ENCODE data around the gene PIANP.

The PIANP gene

DNA sequence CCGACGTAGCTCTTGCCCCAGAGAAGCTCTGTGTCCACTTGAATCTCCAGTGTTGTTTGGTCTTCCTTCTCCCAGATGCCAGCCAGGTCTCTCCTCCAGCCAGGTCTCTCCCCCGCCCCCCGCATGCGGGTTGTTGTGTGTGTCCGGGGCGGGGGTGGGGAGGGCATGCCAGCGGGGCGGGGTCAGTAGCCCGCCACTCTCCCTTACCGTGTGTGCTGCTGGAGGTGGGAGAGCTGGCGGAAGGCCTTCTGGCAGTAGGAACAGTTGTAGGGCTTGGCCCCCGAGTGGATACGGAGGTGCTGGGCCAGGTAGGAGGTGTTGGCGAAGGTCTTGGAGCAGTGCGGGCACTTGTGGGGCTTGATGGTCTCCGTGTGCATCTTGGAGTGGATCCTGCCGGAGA is 28.5 kb downstream of the PIANP start:
- DNase-seq = no peak
- Mint-ChIP-seq H3K27ac (no peak overlapping the region), H3K36me3 (peaks cover 76% of the 10 kb centered on the region), H3K27me3 (no peaks in the 10 kb centered on the region), H3K4me3 (no peak overlapping the region), H3K9me3 (no peaks in the 10 kb centered on the region), H3K4me1 (no peaks in the 10 kb centered on the region)
- CTCF ChIA-PET = no interaction called here

DNA sequence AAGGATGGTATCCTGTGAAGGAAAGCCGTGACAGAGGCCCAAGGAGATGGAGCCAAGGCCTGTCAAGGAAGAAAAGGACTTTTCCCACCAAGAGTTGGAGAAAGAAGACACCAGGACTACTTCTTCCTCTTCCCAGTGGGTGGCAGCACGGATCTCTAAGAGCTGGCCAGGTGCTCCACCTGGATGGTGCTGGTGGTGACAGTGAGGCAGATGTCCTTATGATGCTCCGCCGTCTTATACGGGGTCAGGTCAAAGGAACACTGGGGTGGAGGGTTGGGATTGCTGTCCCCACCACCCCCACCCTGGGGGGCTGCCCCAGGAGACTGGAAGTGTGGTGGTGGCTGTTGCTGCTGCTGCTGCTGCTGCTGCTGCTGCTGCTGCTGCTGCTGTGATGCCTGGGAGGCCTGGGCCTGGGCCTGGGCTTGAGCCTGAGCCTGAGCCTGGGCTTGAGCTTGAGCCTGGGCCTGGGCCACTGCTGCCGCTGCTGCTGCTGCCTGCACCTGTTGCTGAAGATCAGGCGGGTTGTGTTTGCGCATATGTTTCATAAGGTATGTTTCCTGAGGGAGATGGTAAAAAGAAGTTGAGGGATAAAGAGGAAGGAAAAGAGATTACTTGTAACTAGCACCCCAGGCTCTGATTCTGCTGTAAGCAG is 32.9 kb downstream of the PIANP start:
- DNase-seq = no peak
- Mint-ChIP-seq H3K4me3 (no peak overlapping the region), H3K27me3 (no peaks in the 10 kb centered on the region), H3K9me3 (no peaks in the 10 kb centered on the region), H3K36me3 (peaks cover 67% of the 10 kb centered on the region), H3K4me1 (peaks cover 18% of the 10 kb centered on the region), H3K27ac (no peak overlapping the region)
- CTCF ChIA-PET = interaction anchor here (0.6 to 2.9 kb wide), 3 partner anchors 16 to 49 kb away, joined by 3 to 13 read pairs (median 4); no protein-coding TSS in a partner anchor

DNA sequence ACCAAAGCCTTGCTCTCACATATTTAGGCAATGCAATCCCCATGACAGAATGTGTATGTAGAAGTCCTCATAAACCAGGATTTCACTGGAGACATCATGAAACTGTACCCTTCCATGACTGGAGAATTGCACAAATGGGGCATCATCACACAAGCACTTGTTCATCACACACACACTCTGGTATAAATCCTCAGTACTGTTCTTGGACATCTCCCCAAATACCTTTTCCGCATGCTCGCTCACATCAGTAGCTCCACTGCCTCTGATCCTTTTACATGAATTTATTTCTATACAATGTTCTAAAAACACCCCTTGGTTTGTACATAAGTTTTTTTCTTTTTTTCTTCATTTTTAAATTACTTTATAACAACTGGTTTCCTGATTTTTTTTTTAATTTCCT is 34.4 kb downstream of the PIANP start:
- peaks cover 53% of the 10 kb centered on the region for H3K36me3 Mint-ChIP-seq
- CTCF ChIA-PET = interaction anchor here (0.7 to 1.6 kb wide), 2 partner anchors 87 to 212 kb away, joined by 3 read pairs; partner anchors contain the start of gene MLF2
- DNase-seq = no peak

GRCh38 chr12:6664902-6665301 is 35.7 kb downstream of the PIANP start:
- Mint-ChIP-seq H3K27me3 (no peaks in the 10 kb centered on the region), H3K9me3 (no peaks in the 10 kb centered on the region), H3K4me1 (peaks cover 27% of the 10 kb centered on the region), H3K27ac (peak overlapping the region; percentile 36), H3K36me3 (peaks cover 45% of the 10 kb centered on the region), H3K4me3 (no peak overlapping the region)
- CTCF ChIA-PET = interaction anchor here (1.2 to 1.5 kb wide), 2 partner anchors 9 to 95 kb away, joined by 3 read pairs; no protein-coding TSS in a partner anchor
- no peak for DNase-seq

More for the DNA sequence above, 34.4 kb downstream of the PIANP start:
- Mint-ChIP-seq H3K27me3 (no peaks in the 10 kb centered on the region), H3K4me3 (no peak overlapping the region), H3K4me1 (peaks cover 26% of the 10 kb centered on the region), H3K9me3 (no peaks in the 10 kb centered on the region), H3K27ac (no peak overlapping the region)

DNA sequence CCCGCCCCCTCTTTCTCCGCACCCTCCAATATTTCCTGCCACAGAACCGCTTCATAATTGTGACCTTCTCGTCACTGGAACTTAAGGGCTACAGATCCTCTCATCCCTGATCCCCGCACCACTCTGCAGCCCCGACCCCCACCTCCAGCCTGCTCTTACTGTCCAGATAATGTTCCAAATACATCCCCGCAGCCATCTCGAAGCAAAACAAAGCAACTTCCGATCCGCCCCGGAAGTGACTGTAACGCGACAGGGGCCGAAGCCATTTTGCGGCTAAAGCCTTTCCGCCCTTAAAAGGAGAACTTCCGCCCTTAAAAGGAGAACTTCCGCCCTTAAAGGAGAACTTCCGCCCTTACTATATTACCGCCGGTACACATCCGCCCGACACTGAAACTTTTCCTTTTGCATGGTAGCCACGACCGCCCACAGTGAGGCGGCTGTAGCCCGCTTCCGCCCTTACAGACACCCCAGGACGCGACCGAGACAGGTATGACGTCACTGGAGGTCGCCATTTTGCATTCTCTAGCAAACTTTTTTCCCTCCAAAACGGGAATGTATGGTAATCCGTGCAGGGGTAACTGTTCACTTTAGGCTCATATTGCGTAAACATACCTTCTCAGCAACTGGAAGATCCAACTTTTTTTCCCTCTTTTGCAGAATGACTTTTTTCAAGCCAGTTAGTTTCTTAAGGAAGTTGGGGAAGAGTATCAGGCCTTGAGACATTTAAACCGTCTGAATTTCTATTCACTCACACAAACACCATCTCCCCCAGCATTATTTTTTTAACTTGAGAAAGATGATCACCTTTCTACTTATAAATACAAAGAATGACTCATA is 37.5 kb downstream of the PIANP start, which contains the start of gene ING4:
ING4 (minus strand) TSS at position 214 of the 837 bp plus-strand sequence; CDS start at position 196, 18 bp downstream.
- Mint-ChIP-seq H3K4me3 (peak within 1 kb of the TSS; percentile 85), H3K36me3 (peaks cover 38% of the 10 kb centered on the region), H3K9me3 (no peaks in the 10 kb centered on the region), H3K4me1 (peaks cover 32% of the 10 kb centered on the region), H3K27ac (peak within 1 kb of the TSS; percentile 90), H3K27me3 (no peaks in the 10 kb centered on the region)
- CTCF ChIA-PET = no interaction called here
- peak; percentile 98 for DNase-seq

- CTCF ChIA-PET = no interaction called here
- peak overlapping the region; percentile 85 for H3K4me3 Mint-ChIP-seq
- H3K4me1 Mint-ChIP-seq = peaks cover 32% of the 10 kb centered on the region
- H3K9me3 Mint-ChIP-seq = no peaks in the 10 kb centered on the region
- peak overlapping the region; percentile 90 for H3K27ac Mint-ChIP-seq
- peaks cover 33% of the 10 kb centered on the region for H3K36me3 Mint-ChIP-seq
- no peaks in the 10 kb centered on the region for H3K27me3 Mint-ChIP-seq
- DNase-seq = no peak
These were observed 38.1 kb downstream of the PIANP start for GRCh38 chr12:6662602-6662905.

DNA sequence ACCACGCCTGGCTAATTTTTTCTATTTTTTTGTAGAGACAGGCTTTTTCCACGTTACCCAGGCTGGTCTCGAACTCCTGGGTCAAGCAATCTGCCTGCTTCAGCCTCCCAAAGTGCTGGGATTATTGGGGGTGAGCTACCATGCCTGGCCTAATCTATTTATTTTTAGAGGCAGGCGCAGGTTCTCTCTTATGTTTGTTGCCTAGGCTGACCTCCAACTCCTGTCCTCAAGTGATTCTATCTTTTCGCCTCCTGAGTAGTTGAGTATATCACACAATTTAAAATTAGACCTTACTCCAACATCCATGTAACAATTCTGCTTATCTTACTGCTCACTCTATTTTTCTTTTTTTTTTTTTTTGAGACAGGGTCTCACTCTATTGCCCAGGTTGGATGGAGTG is 46.6 kb downstream of the PIANP start:
- DNase-seq = no peak
- CTCF ChIA-PET = interaction anchor here (0.8 kb wide), 1 partner anchor 35 kb away, joined by 3 read pairs; no protein-coding TSS in a partner anchor
- Mint-ChIP-seq H3K27ac (peak overlapping the region; percentile 79), H3K36me3 (peaks cover 56% of the 10 kb centered on the region), H3K4me1 (peaks cover 4% of the 10 kb centered on the region), H3K9me3 (no peaks in the 10 kb centered on the region), H3K27me3 (no peaks in the 10 kb centered on the region), H3K4me3 (no peak overlapping the region)

GRCh38 chr12:6653342-6653741 is 47.3 kb downstream of the PIANP start:
- Mint-ChIP-seq H3K36me3 (peaks cover 53% of the 10 kb centered on the region), H3K27me3 (no peaks in the 10 kb centered on the region), H3K9me3 (no peaks in the 10 kb centered on the region), H3K4me1 (no peaks in the 10 kb centered on the region), H3K4me3 (no peak overlapping the region), H3K27ac (no peak overlapping the region)
- no peak for DNase-seq
- CTCF ChIA-PET = no interaction called here

DNA sequence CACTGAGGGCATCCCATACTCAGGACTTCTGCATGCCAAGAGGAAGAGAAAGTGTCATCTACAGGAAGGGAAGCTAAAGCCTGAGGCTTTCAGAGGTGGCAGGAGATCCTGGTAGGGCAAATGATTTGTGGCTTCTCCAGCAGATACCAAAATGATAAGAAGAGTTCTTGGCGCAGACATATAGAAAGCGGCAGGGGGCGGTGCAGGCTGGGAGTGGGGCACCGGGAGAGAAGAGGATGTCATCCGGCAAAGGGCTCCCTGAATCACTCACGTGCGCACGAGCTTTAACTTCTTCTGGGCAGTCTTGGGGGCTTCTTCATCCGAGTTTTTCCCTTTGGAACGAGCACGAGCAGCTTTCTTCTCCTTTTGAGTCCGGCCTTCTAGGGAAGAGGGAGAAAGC is 48.2 kb downstream of the PIANP start:
- CTCF ChIA-PET = no interaction called here
- H3K27me3 Mint-ChIP-seq = no peaks in the 10 kb centered on the region
- H3K27ac Mint-ChIP-seq = no peak overlapping the region
- H3K9me3 Mint-ChIP-seq = no peaks in the 10 kb centered on the region
- no peak for DNase-seq
- H3K4me1 Mint-ChIP-seq = no peaks in the 10 kb centered on the region
- no peak overlapping the region for H3K4me3 Mint-ChIP-seq
- H3K36me3 Mint-ChIP-seq = peaks cover 55% of the 10 kb centered on the region

- no peak for DNase-seq
These were observed 49.8 kb downstream of the PIANP start for GRCh38 chr12:6650832-6651231.

DNA sequence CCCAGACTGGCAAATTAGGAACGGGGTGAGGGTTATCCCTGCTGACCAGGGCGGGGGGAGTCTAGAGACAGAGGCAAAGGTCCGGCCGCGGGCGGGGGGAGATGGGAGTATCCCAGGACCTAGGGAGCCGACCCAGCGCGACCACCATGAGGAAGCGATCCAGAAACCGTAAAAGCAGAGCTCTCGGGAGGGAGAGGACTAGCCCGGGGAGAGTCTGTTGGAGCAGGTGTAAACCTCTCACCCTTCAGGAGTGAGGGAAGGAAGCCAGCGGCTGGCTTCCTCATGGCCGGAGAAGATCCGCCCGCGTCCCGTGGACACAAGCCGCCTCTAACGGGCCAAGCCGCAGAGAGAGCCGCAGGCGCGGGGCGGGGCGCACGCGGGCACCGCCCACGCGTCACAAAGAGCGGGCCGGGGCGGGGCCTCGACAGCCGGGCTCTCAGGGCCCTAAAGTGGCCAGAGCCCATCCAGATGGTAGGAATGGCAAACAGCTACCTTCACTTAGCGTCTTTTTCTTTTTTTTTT is 53.5 kb downstream of the PIANP start, which contains the start of gene ACRBP:
ACRBP (minus strand) TSS at position 350 of the 522 bp plus-strand sequence; CDS start at position 284, 66 bp downstream.
- peaks cover 20% of the 10 kb centered on the region for H3K9me3 Mint-ChIP-seq
- H3K4me1 Mint-ChIP-seq = peaks cover 19% of the 10 kb centered on the region
- peaks cover 46% of the 10 kb centered on the region for H3K36me3 Mint-ChIP-seq
- peaks cover 28% of the 10 kb centered on the region for H3K27me3 Mint-ChIP-seq
- H3K4me3 Mint-ChIP-seq = peak within 1 kb of the TSS; percentile 63
- DNase-seq = peak; percentile 56
- H3K27ac Mint-ChIP-seq = no peak within 1 kb of the TSS
- CTCF ChIA-PET = interaction anchor here (1.0 kb wide), 1 partner anchor 33 kb away, joined by 3 read pairs; no protein-coding TSS in a partner anchor

More at GRCh38 chr12:6650832-6651231, 49.8 kb downstream of the PIANP start:
- no peak overlapping the region for H3K4me3 Mint-ChIP-seq
- no peaks in the 10 kb centered on the region for H3K9me3 Mint-ChIP-seq
- H3K36me3 Mint-ChIP-seq = peaks cover 59% of the 10 kb centered on the region
- peaks cover 9% of the 10 kb centered on the region for H3K27me3 Mint-ChIP-seq
- CTCF ChIA-PET = no interaction called here
- peaks cover 9% of the 10 kb centered on the region for H3K4me1 Mint-ChIP-seq
- no peak overlapping the region for H3K27ac Mint-ChIP-seq

GRCh38 chr12:6646276-6647082 is 54.1 kb downstream of the PIANP start:
- no peak for DNase-seq
- Mint-ChIP-seq H3K4me1 (peaks cover 19% of the 10 kb centered on the region), H3K27ac (no peak overlapping the region), H3K36me3 (peaks cover 42% of the 10 kb centered on the region), H3K9me3 (peaks cover 20% of the 10 kb centered on the region), H3K4me3 (peak overlapping the region; percentile 63), H3K27me3 (peaks cover 35% of the 10 kb centered on the region)
- CTCF ChIA-PET = interaction anchor here (1.0 kb wide), 1 partner anchor 33 kb away, joined by 3 read pairs; no protein-coding TSS in a partner anchor

- Mint-ChIP-seq H3K4me3 (no peak overlapping the region), H3K9me3 (peaks cover 20% of the 10 kb centered on the region), H3K4me1 (peaks cover 19% of the 10 kb centered on the region), H3K27me3 (peaks cover 42% of the 10 kb centered on the region), H3K36me3 (peaks cover 30% of the 10 kb centered on the region), H3K27ac (peak overlapping the region; percentile 60)
- DNase-seq = no peak
- CTCF ChIA-PET = interaction anchor here (0.9 to 1.1 kb wide), 2 partner anchors 26 to 180 kb away, joined by 3 to 4 read pairs; no protein-coding TSS in a partner anchor
These were observed 55.7 kb downstream of the PIANP start for GRCh38 chr12:6644903-6645302.

All from activated naive CD4-positive, alpha-beta T cell treated with anti-CD3 and anti-CD28 coated beads, Interleukin-2, amount 10 ng/mL, durations not matched to agents 7 days and 5 days (primary cell).